SK-N-MC (cell line): Measurements from ENCODE around the gene THOC5.

Experiments used
- EZH2 ChIP-seq: fragments of 200-600 bp; sonication (generic); IDR thresholded peaks from one replicate; pipeline ENCODE4 v1.6.1; 2017; ENCODE audit warnings: antibody characterized with exemption
- FOXP2 ChIP-seq: optimal IDR thresholded peaks from 2 replicates; pipeline ENCODE3; 2011; ENCODE audit warnings: mild to moderate bottlenecking, moderate library complexity; ENCODE audit not compliant: insufficient read depth; ENCODE audit errors: extremely low read length, control extremely low read depth
- POLR2AphosphoS5 ChIP-seq: IDR thresholded peaks from 2 replicates; pipeline ENCODE4 v1.6.1; 2012; ENCODE audit warnings: mild to moderate bottlenecking, low read depth, low read length, borderline replicate concordance

DNA sequence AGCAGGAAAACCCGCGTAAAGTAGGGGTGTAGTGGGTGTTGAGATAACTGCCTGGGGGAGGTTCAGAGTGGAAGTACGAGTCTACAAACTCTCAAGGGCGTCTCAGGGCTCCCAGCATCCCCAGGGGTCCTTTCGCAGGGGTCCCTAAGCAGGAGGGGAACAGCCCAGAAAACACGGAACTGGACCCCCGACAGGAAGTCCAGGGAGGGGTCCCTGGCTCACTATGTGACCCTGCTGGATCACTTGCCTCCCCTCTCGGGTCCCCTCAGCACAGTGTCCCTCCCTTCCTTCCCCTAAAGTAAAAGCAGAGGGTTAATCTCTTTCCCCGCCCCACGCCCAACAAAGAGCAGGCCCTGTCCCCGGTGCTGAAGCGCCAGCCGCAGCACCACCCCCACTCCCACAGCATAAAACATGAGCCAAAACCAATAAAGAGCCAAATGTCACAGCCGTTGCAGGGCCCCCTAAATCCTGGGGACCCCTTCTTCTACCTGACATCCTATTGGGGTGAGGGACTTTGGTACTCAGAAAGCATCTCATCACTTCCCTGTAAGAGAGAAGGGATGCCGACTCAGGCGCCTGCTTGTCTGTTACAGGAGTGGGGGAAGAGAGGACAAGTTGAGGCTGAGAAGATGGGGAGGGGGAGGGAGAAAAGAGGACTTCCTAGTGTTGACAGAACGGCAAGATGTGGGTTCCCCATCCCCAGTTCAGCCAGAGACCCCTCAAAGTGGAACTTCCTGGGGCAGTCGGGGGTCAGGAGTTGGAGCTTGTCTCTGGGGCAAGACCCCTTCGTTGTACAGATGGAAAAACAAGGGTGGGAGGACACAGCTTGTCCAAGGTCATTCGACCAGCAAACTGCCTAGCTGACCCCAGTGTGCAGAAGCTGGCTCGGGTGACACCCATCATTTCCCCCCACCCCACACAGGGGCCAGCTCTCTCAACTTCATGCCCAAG, 75.0 kb downstream of the THOC5 start:
- TF ChIP-seq EZH2 (no peak), POLR2AphosphoS5 (no peak), FOXP2 (no peak)
